Measurements from ENCODE around the gene TICAM1. TPM values are rescaled to one million over a fixed set of nuclear protein-coding genes. Genes with fewer than 3 reads are reported as not detected.

The TICAM1 gene
- total and polyA plus RNA-seq, 2 of the 13 experiments (the other 11 are each of a cell fraction or from before 2014, with no cell fraction given) = 0.33 to 0.95 TPM

- Histone ChIP-seq H3K79me2 (ENCODE audit: insufficient read depth, low read length) (peaks cover 24% of the 10 kb centered on the region), H3K9ac (ENCODE audit: insufficient read depth, low read depth, low read length) (peak overlapping the region; percentile 80), H3K4me3 (replicated peaks in 1 of 3; ENCODE audit: insufficient read depth in 1 of 3, low read depth in 2 of 3, low read length in 3 of 3) (peak overlapping the region in 1 of 3 experiments; percentile 83; a peak in 2 of 6 replicates), H4K20me1 (ENCODE audit: insufficient read depth, low read length) (peaks cover 8% of the 10 kb centered on the region; the same call in 1 of the 2 replicates), H3K27me3 (ENCODE audit: control insufficient read depth in 1 of 2, insufficient read depth in 2 of 2, low read length in 2 of 2) (no peaks in the 10 kb centered on the region; a peak in 1 of 5 replicates), H3K9me3 (ENCODE audit: low read length) (no peaks in the 10 kb centered on the region), H3K4me2 (ENCODE audit: low read depth, low read length) (peak overlapping the region; percentile 73), H3K27ac (ENCODE audit: extremely low read length, insufficient read depth, low read length) (peak overlapping the region; percentile 70), H3K36me3 (replicated peaks in 1 of 2; ENCODE audit: control insufficient read depth in 1 of 2, insufficient read depth in 2 of 2, low read length in 2 of 2) (no peaks in the 10 kb centered on the region), H3K4me1 (ENCODE audit: insufficient read depth, low read length) (peaks cover 51% of the 10 kb centered on the region), H2AFZ (ENCODE audit: low read length) (no peak overlapping the region)
- intact Hi-C loops (cut with micrococcal nuclease; ENCODE audit: unreplicated experiment) (no loop called here), in situ Hi-C loops (cut with HindIII; ENCODE audit: extremely low pct_ligation_motif_present, low pct_unique_long_range_greater_than_20kb) (no loop called here)
- FAIRE-seq = no peak
- TSS peak; percentile 61 for BruUV-seq (replicated peaks)
- ATAC-seq = no peak
- WGBS (ENCODE audit: low lambda C conversion rate) = 20% methylated on average over 10 of the region's 10 CpGs
- CTCF ChIA-PET (ENCODE audit: low intra/inter-chr PET ratio, low total read pairs) = no interaction called here
- POLR2A ChIA-PET = interaction anchor here (1.0 to 2.3 kb wide), 9 partner anchors 12 to 103 kb away, joined by 3 to 8 read pairs (median 6); partner anchors contain the start of genes FEM1A and KDM4B
- DNase-seq (ENCODE audit: low spot score) = no peak
- no peak for TF ChIP-seq TBL1XR1 (IDR thresholded peaks at IDR 0.05; ENCODE audit: borderline replicate concordance, low read length, partially characterized antibody)
- TF ChIP-seq ZNF18 (CRISPR knock-in tag; IDR thresholded peaks at IDR 0.05; ENCODE audit: insufficient replicate concordance) = peak; percentile 56
- TF ChIP-seq ZFP91 (CRISPR knock-in tag; IDR thresholded peaks at IDR 0.05; ENCODE audit: borderline replicate concordance) = no peak
- TF ChIP-seq ZNF407 (CRISPR knock-in tag; IDR thresholded peaks at IDR 0.05; ENCODE audit: not compliant biosample characterization) = no peak
- TF ChIP-seq ZNF501 (CRISPR knock-in tag; IDR thresholded peaks at IDR 0.05) = peak; percentile 38; the same call in 1 of the 2 replicates
- TF ChIP-seq IRF9 (CRISPR knock-in tag; IDR thresholded peaks at IDR 0.05; ENCODE audit: borderline replicate concordance) = peak; percentile 75; the same call in 1 of the 2 replicates
- TF ChIP-seq ZNF317 (CRISPR knock-in tag; IDR thresholded peaks at IDR 0.05) = 0 out of 2 replicates have a peak, but pooled peaks have one; percentile 0
- no peak for TF ChIP-seq PREB (CRISPR knock-in tag; IDR thresholded peaks at IDR 0.05)
Observed at GRCh38 chr19:4868286-4868834, 36.8 kb upstream of the TICAM1 start.

Measured in HepG2 (cell line).